K562 (cell line): ENCODE measurements around the gene UBE2J2. TPM values are rescaled to one million over a fixed set of nuclear protein-coding genes. Genes with fewer than 3 reads are reported as not detected.

ENCODE experiments used
- CBX2 ChIP-seq: fragments of 200-600 bp; sonication (generic); IDR thresholded peaks from one replicate; pipeline ENCODE4 v1.6.1; 2012; ENCODE audit warnings: mild to moderate bottlenecking, low read length, inconsistent platforms; ENCODE audit not compliant: insufficient read depth, poor library complexity, severe bottlenecking
- CBX5 ChIP-seq: IDR thresholded peaks from 2 replicates; pipeline ENCODE4 v1.6.1; 2014; ENCODE audit warnings: low read depth, borderline replicate concordance
- CREB3 ChIP-seq: fragments of 450-650 bp; conservative IDR thresholded peaks from 2 replicates; pipeline ENCODE4 v1.6.1; 2016; ENCODE audit warnings: missing genetic modification characterization, low read depth, mild to moderate bottlenecking, missing compliant biosample characterization, moderate library complexity
- CXXC5 ChIP-seq: fragments of 250-450 bp; sonication (Bioruptor Pico); IDR thresholded peaks from 2 replicates; pipeline ENCODE4 v1.8.0; 2022; ENCODE audit warnings: inconsistent platforms, mild to moderate bottlenecking, moderate library complexity
- GTF2A2 ChIP-seq: IDR thresholded peaks from 2 replicates; pipeline ENCODE4 v1.6.1; 2016; ENCODE audit warnings: mild to moderate bottlenecking, missing genetic modification characterization, missing compliant biosample characterization
- ID3 ChIP-seq, 2 experiments: fragments of 250-450 bp in 1 of 2; fragments of 450-650 bp in 1 of 2; sonication (Bioruptor Pico) in 1 of 2; IDR thresholded peaks; 2 replicates each; pipeline versions ENCODE4 v1.6.1 to v1.8.0; 2016 to 2021; ENCODE audit warnings: mild to moderate bottlenecking in 2 of 2, moderate library complexity in 2 of 2, missing compliant biosample characterization in 1 of 2, missing genetic modification characterization in 1 of 2
- LARP7 ChIP-seq: fragments of 450-650 bp; IDR thresholded peaks from 2 replicates; pipeline ENCODE4 v1.6.1; 2016
- MNT ChIP-seq, 2 experiments: fragments of 450-650 bp; conservative IDR thresholded peaks; 2 replicates each; pipeline ENCODE4 v1.6.1; 2017; ENCODE audit warnings: mild to moderate bottlenecking in 2 of 2, moderate library complexity in 2 of 2
- NCOA4 ChIP-seq: fragments of 450-650 bp; IDR thresholded peaks from 2 replicates; pipeline ENCODE4 v1.6.1; 2018; ENCODE audit warnings: mild to moderate bottlenecking; ENCODE audit not compliant: partially characterized antibody
- POLR2AphosphoS5 ChIP-seq: IDR thresholded peaks from 2 replicates; pipeline ENCODE4 v1.6.1; 2011; ENCODE audit warnings: mild to moderate bottlenecking, low read depth, low read length, moderate library complexity; ENCODE audit not compliant: control insufficient read depth, insufficient read depth
- PRMT5 ChIP-seq: sonication (generic); formaldehyde crosslinking; IDR thresholded peaks from 2 replicates; pipeline ENCODE4 v1.5.0; 2020; ENCODE audit warnings: missing genetic modification reagents
- TARDBP ChIP-seq: fragments of 450-650 bp; IDR thresholded peaks from 2 replicates; pipeline ENCODE4 v1.6.1; 2016
- TBL1XR1 ChIP-seq, 2 experiments: IDR thresholded peaks; 2 replicates each; pipeline ENCODE4 v1.6.1; 2012; ENCODE audit warnings: improper control_type of control experiment in 2 of 2, low read length in 2 of 2, mild to moderate bottlenecking in 1 of 2
- TEAD1 ChIP-seq, 2 experiments: fragments of 450-650 bp in 1 of 2; sonication (generic) in 1 of 2; formaldehyde crosslinking; IDR thresholded peaks; 2 replicates each; pipeline versions ENCODE4 v1.4.0 to v1.8.0; 2020 to 2022; ENCODE audit warnings: mild to moderate bottlenecking in 2 of 2, missing genetic modification reagents in 1 of 2
- ZBTB49 ChIP-seq: sonication (generic); formaldehyde crosslinking; IDR thresholded peaks from 2 replicates; pipeline ENCODE4 v1.8.0; 2022; ENCODE audit warnings: missing genetic modification reagents, mild to moderate bottlenecking, borderline replicate concordance
- ZNF133 ChIP-seq: fragments of 250-450 bp; sonication (Bioruptor Pico); IDR thresholded peaks from 2 replicates; pipeline ENCODE4 v1.4.0; 2020; ENCODE audit warnings: mild to moderate bottlenecking
- ZNF41 ChIP-seq: fragments of 250-450 bp; sonication (Bioruptor Pico); conservative IDR thresholded peaks from 2 replicates; pipeline ENCODE4 v1.4.0; 2020; ENCODE audit warnings: mild to moderate bottlenecking
- ZNF444 ChIP-seq: fragments of 250-450 bp; sonication (Bioruptor Pico); IDR thresholded peaks from 2 replicates; pipeline ENCODE4 v1.4.0; 2020; ENCODE audit warnings: mild to moderate bottlenecking, moderate library complexity
- ZNF695 ChIP-seq: fragments of 450-650 bp; formaldehyde crosslinking; IDR thresholded peaks from 2 replicates; pipeline ENCODE4 v1.4.0; 2020; ENCODE audit warnings: mild to moderate bottlenecking, moderate library complexity
- polyA plus RNA-seq, 8 experiments: library from polyadenylated mRNA; depleted of rRNA in 4 of 8; stranded (reverse) in 5 of 8; unstranded in 3 of 8; fragments of >200 nt; fragmentation: Nextera tagmentation in 2 of 8; fragmentation: Illumina TruSeq in 1 of 8; extraction: Ambion mirVana in 2 of 8; extraction: Trizol in 1 of 8; gene quantifications; 2 replicates each; pipeline versions ENCODE4 v1.2.1 to v1.2.3, GENCODE V29; 2011 to 2014; ENCODE audit warnings: inconsistent platforms in 1 of 8, missing spikeins in 1 of 8
- total RNA-seq, 7 experiments: library from RNA; depleted of rRNA in 6 of 7; stranded (reverse); fragments of >200 nt in 6 of 7; fragmentation: Illumina TruSeq in 2 of 7; extraction: Trizol in 2 of 7; gene quantifications; 2 replicates each; pipeline versions ENCODE4 v1.2.1 to v1.2.3, GENCODE V29; 2011 to 2021; ENCODE audit warnings: low replicate concordance in 1 of 7

The UBE2J2 gene
- total and polyA plus RNA-seq, 9 of the 15 experiments (the other 6 are each of a cell fraction or from before 2014, with no cell fraction given): 0.93 to 112 (median 75.5) TPM

- no peak for TF ChIP-seq ID3 (CRISPR knock-in tag; IDR thresholded peaks at IDR 0.05)
- no peak for TF ChIP-seq ID3 (tag; IDR thresholded peaks at IDR 0.05)
- TF ChIP-seq NCOA4: no peak
- TF ChIP-seq ZNF133: no peak
- no peak for TF ChIP-seq LARP7
- TF ChIP-seq ZNF695 (CRISPR knock-in tag): no peak
- peak; percentile 42 for TF ChIP-seq CXXC5 (CRISPR knock-in tag)
- no peak for TF ChIP-seq POLR2AphosphoS5
- no peak for TF ChIP-seq TEAD1 (CRISPR knock-in tag; IDR thresholded peaks at IDR 0.05)
- no peak for TF ChIP-seq ZBTB49 (CRISPR knock-in tag)
- no peak for TF ChIP-seq ZNF444 (CRISPR knock-in tag)
- no peak for TF ChIP-seq GTF2A2 (tag)
- no peak for TF ChIP-seq CBX2
- TF ChIP-seq TARDBP: no peak
- TF ChIP-seq ZNF41 (CRISPR knock-in tag): no peak
- TF ChIP-seq CBX5: no peak
- peak in 1 of 2 experiments; percentile 72; a peak in 2 of 4 replicates for TF ChIP-seq MNT (conservative IDR thresholded peaks at IDR 0.05)
- no peak for TF ChIP-seq PRMT5 (CRISPR knock-in tag)
- no peak for TF ChIP-seq TBL1XR1 (IDR thresholded peaks at IDR 0.05; ENCODE audit: low read length in 2 of 2)
- no peak for TF ChIP-seq CREB3 (tag)
These were observed 19.9 kb upstream of the UBE2J2 start (continued) for GRCh38 chr1:1293263-1294249.
